ENCODE data around the gene ADGRL3.

ADGRL3 gene

DNA sequence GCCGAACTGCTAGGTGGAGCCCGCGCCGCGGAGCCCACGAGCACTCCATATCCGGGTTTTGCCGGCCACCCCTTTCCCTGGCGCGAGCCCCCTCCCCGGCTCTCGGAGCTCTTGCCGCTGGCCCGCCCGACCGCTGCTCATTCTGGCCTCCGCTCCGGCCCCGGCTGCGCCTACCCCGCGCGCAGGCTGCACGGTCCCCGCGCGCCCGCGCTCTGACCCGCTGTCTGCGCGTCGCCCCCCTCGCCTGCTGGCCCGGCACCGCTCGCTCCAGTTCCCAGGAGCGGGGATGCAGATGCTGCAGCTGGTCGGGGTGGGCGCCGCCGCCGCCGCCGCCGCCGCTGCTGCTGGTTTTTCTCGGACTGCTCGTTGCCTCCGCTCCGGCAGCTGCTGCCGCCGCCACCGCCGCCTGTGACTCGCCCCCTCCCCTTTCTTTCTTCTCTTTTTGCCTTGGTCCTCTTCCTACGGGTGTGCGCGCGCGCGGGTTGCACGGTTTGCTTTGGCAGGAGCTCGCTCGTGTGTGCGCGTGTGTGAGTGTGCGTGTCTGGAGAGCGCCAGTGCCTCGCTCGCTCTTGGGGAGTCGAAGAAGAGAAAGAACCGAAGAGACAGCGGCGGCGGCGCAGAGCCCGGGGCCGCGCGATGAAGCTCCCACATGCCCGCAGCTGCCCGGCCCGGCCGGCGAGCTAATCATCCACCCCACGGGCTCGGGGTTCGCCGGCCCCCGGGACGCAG, at the start of gene ADGRL3:
ADGRL3 (plus strand) TSS at position 140 of the 729 bp plus-strand sequence.
- no peak for DNase-seq

GRCh38 chr4:61152433-61152832, 47.7 kb upstream of the ADGRL3 start:
- no peak for DNase-seq

- DNase-seq = no peak
These were observed 39.6 kb upstream of the ADGRL3 start for GRCh38 chr4:61160478-61160877.

- DNase-seq = no peak
These were observed 38.0 kb upstream of the ADGRL3 start for GRCh38 chr4:61162116-61162515.

DNA sequence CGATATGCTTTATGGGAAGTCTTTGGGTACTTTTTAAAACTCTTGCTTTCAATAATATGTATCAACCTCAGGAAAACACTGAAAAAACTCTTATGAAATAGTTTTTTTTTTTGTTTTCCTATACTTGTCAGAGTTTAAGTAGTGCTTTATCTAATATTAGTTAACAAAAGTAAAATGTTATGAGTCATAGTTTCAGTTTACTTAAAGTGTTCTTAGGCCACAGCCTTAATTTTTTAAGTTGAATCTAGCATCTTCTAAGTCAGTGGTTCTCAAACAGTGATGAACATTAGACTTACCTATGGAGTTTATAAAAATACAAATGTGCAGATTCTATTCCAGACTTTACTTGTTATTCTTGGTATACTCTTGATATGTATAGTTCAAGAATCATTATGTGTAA, 26.3 kb upstream of the ADGRL3 start:
- no peak for DNase-seq

GRCh38 chr4:61175495-61175894, 24.6 kb upstream of the ADGRL3 start:
- DNase-seq = no peak

GRCh38 chr4:61177367-61177766, 22.8 kb upstream of the ADGRL3 start:
- no peak for DNase-seq

GRCh38 chr4:61180405-61180804, 19.7 kb upstream of the ADGRL3 start:
- DNase-seq = no peak

- DNase-seq = no peak
These were observed 17.2 kb upstream of the ADGRL3 start for GRCh38 chr4:61182915-61183314.

GRCh38 chr4:61185288-61185687, 14.8 kb upstream of the ADGRL3 start:
- no peak for DNase-seq

DNA sequence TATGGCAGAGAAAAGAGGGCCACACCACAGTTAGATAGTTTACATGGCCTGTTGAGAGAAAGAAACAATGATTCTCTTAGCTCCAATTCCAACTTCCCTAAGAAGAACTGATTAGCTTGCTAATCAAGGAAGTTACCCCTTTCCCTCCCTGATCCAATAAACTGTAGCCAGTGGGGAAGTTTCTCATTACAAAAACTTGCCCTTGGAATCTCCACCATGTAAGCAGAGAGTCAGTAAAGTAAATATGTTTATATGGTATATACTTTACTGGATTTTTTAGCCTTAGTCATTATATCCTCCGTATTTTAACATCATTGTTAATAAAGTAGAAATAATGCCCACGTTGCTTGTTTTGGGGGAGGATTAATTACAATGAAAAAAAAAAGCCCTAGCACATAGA, 7.7 kb upstream of the ADGRL3 start:
- no peak for DNase-seq

DNA sequence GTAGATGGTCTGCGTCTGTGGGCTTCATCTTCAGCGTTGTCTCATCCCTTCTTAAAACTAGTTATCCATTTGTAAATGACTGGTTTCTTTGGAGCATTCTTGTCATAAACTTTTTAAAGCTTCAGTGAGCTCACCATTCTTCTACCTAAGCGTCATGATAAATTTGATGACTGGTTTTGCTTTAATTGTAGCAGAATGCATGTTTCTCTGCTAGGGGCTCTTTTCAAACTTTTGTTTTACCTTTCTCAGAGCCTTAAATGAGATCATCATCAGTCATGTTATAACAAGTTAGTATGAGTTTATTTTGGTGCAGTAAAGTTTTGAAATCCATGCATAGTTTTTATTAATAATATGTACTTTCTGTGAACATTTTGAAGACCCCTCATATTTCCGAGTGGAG, 6.3 kb upstream of the ADGRL3 start:
- DNase-seq = no peak

DNA sequence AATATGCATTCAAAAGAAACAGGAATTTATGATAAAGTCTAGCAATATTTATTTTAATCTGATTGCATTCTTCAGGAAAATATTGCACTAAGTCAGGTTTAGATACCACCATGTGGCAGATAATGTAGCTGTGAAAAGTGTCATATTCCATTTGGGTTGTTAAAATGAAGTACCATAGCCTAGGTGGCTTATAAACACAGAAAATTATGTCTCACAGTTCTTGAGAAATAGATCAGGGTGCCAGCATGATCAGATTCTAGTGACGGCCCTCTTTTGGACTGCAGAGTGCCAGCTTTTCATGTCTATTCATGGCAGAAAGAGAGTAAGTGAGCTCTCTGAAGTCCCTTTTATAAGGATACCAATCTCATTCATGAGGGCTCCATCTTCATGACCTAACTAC, 5.6 kb upstream of the ADGRL3 start:
- no peak for DNase-seq

- DNase-seq = no peak
These were observed 5.0 kb upstream of the ADGRL3 start for GRCh38 chr4:61195101-61195500.

DNA sequence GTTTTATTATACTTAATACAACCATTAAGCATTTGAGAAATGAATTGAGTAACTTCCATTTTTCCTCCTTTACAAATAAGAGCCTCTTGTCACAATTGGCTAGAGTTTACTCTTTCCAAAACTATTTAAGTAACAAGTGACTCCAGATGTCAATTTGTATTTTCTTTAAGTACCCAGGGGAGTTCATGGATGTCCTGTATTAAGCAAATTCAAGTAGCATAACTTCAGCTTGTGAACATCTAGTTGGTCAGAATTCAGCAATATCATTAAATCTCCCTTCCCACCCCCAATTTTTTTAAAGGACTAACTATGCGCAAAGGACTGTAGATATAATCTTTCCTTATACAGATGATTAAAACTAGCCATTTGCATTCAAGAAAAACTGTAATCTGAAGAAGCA, 1.4 kb upstream of the ADGRL3 start:
- DNase-seq = no peak

DNA sequence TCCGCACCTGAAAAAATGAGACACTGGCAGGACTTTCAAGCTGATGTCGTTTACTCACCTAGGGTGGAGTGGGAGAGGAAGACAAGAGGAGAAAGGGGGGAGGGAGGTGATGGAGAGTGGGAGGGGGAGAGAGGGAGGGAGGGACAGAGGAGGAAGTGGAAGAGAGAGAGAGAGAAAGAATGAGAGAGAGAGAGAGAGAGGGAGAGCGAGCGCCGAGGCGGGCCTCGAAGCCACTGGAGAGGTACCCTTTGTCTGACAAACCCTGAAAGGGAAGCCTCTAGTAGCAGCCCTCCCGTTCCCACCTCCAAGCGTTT, 296 bp upstream of the ADGRL3 start:
- DNase-seq = peak; percentile 61

DNA sequence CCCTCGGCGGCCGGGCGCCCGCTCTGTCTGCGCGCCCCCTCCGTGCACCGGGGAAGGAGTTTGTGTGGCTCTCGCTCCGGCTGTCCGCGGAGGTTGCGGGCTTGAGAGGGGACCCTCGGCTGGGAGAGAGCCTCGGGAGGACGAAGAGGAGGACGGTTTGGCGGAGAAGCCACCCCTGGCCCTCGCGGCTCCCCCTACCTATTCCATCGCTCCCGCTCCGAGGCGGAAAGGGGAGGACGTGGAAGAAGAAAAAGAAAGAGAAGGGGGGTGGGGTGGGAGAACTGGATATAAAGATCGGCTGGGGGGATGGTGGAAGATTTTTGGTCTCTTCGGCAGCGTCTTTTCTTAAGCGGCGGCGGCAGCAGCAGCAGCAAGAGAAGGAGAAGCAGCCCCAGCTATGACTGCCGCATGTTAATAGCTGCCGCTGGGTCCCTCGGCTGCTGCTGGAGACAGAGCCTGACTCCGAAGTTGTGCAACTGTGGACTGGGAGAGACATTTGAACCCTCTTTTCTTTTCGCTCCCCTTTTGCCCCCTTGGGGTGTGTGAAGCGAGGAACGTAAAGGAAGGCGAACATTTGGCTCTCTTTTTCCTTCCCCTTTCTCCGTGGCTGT, 895 bp downstream of the ADGRL3 start:
- no peak for DNase-seq

DNA sequence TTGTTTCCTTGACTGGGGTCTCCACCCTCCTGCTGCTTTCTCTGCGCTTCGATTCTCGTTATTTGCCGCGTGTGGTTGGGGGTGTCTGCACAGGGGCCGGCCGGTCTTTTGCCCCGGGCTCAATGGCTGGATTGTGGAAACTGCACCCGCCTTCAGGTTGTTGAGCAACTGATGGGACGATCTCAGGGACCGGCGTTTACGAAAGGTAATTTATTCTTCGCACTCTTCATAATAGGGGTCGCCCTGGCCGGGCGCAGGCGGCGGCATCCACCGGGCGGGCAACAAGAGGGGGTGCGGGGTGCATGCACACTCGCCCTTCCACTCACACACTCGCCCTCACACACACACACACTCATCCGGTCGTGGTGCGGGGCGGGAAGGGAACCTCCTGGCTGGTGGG, 1.4 kb downstream of the ADGRL3 start:
- no peak for DNase-seq

- peak; percentile 6 for DNase-seq
These were observed 2.0 kb downstream of the ADGRL3 start for GRCh38 chr4:61201961-61202637.

GRCh38 chr4:61202638-61203435, 2.7 kb downstream of the ADGRL3 start:
- peak; percentile 35 for DNase-seq

GRCh38 chr4:61203436-61203790, 3.3 kb downstream of the ADGRL3 start:
- DNase-seq = no peak

DNA sequence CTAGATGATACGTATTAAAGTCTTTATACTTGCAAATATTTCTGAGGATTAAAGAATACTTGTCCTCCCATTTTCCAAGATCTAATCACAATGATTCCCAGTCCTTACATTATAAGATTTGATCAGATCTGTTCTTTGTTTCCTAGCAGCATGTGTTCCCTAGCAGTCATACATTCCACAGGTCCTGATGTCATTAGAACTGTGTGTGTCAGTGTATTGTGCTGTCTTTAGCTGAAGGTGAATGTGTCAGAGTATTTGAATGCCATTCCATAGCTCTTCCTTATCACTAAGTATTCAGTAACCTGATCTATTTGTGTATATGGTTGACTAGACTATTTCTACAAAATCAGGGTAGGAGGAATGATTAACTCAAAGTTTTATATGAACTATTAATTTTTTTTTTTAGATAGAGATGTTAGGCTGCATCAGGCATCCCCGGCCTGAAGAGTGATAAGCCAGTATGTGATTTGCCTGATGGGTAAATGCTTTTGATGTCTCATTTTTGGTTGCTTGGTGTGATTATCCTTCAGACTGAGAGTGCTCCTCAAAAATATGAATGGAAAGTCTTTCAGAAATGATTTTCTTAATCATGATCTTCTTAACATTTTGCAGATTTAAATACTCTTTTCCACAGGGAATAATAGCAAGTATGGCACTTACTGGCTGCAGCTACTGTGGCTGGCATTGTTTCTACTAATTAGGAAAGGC, 4.4 kb downstream of the ADGRL3 start:
- DNase-seq = peak; percentile 5

- no peak for DNase-seq
These were observed 4.9 kb downstream of the ADGRL3 start for GRCh38 chr4:61205066-61205465.
